ENCODE data around the gene TNS3.

DNA sequence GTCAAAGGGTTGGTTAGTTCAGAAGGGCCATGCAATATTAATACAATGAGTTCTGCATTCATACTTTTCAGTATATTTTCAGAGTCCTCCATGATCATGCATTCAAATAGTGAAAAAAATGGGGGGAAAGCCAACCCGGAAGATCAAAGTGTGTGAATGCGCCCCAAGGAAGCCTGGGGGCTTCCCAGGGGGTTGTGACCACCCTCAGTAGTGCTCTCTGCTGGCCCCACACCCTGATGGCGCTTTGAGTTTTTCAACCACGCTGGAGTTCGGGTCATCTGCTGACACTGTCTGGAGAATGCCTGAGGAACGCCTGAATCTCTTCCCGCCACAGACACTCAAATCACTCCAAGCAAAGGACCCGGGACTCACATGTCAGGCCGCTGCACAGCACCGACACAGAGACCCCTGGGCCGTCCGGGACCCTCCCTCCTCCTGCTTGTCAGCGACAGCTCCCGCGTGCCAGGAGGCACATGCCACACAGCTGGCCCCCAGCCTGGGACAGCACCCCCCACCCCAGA is 1.0 kb downstream of the TNS3 start:
- TF ChIP-seq EZH2 (IDR thresholded peaks at IDR 0.05; ENCODE audit: insufficient read depth, low read length) = no peak
- TF ChIP-seq, protein P1, sequence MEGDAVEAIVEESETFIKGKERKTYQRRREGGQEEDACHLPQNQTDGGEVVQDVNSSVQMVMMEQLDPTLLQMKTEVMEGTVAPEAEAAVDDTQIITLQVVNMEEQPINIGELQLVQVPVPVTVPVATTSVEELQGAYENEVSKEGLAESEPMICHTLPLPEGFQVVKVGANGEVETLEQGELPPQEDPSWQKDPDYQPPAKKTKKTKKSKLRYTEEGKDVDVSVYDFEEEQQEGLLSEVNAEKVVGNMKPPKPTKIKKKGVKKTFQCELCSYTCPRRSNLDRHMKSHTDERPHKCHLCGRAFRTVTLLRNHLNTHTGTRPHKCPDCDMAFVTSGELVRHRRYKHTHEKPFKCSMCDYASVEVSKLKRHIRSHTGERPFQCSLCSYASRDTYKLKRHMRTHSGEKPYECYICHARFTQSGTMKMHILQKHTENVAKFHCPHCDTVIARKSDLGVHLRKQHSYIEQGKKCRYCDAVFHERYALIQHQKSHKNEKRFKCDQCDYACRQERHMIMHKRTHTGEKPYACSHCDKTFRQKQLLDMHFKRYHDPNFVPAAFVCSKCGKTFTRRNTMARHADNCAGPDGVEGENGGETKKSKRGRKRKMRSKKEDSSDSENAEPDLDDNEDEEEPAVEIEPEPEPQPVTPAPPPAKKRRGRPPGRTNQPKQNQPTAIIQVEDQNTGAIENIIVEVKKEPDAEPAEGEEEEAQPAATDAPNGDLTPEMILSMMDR (IDR thresholded peaks at IDR 0.05; ENCODE audit: insufficient read depth, low read depth, low read length) = no peak
